CD4-positive, alpha-beta memory T cell (primary cell): ENCODE results near the gene DNAJB9. TPM values are rescaled to one million over a fixed set of nuclear protein-coding genes. Genes with fewer than 3 reads are reported as not detected.

Source experiments
- CTCF ChIA-PET: fragments of 350-600 bp; sonication (Branson Sonifier 250); formaldehyde crosslinking; loops from one replicate; lab custom pipeline; 2021; ENCODE audit warnings: inconsistent platforms; ENCODE audit not compliant: partially characterized antibody; lab: Charles Lee
- POLR2A ChIA-PET: fragments of 350-600 bp; sonication (Branson Sonifier 250); formaldehyde crosslinking; loops from one replicate; lab custom pipeline; 2021; ENCODE audit not compliant: partially characterized antibody; lab: Charles Lee
- DNase-seq, 5 donors: peaks; one replicate each; pipeline versions ENCODE4 v3.0.0 to v3.0.0-alpha.2; 2020 to 2022; ENCODE audit warnings: mixed read lengths in 1 of 5
- H3K27ac ChIP-seq: one replicate; pipeline ENCODE4 v1.7.0; 2013; ENCODE audit warnings: low read depth, low read length
- H3K27me3 ChIP-seq: 2 replicates; pipeline ENCODE4 v1.7.0; 2013; ENCODE audit warnings: mild to moderate bottlenecking, low read length, moderate library complexity; ENCODE audit not compliant: insufficient read depth
- H3K36me3 ChIP-seq: 2 replicates; pipeline ENCODE4 v1.7.0; 2013; ENCODE audit warnings: mild to moderate bottlenecking, low read length, moderate library complexity; ENCODE audit not compliant: insufficient read depth
- H3K4me1 ChIP-seq: 2 replicates; pipeline ENCODE4 v1.7.0; 2013; ENCODE audit warnings: mild to moderate bottlenecking, low read length, moderate library complexity; ENCODE audit not compliant: insufficient read depth
- H3K4me3 ChIP-seq, 2 donors: one replicate each; pipeline ENCODE4 v1.7.0; 2013; ENCODE audit warnings: low read length in 2 of 2, mild to moderate bottlenecking in 1 of 2
- H3K9me3 ChIP-seq, 2 donors: one replicate each; pipeline ENCODE4 v1.7.0; 2013; ENCODE audit warnings: low read length in 2 of 2, control low read depth in 1 of 2; ENCODE audit not compliant: control insufficient read depth in 1 of 2
- H3K27ac Mint-ChIP-seq, 7 donors: one replicate each; pipeline ENCODE4 v1.8.0; 2020 to 2021; ENCODE audit warnings: mixed read lengths in 7 of 7, mild to moderate bottlenecking in 6 of 7, inconsistent platforms in 3 of 7, moderate library complexity in 3 of 7
- H3K27me3 Mint-ChIP-seq, 2 donors: one replicate each; pipeline ENCODE4 v1.8.0; 2020 to 2021; ENCODE audit warnings: mixed read lengths in 2 of 2
- H3K36me3 Mint-ChIP-seq, 2 donors: one replicate each; pipeline ENCODE4 v1.8.0; 2020 to 2021; ENCODE audit warnings: mixed read lengths in 2 of 2, inconsistent platforms in 1 of 2, mild to moderate bottlenecking in 1 of 2
- H3K4me1 Mint-ChIP-seq, 4 donors: one replicate each; pipeline ENCODE4 v1.8.0; 2020 to 2021; ENCODE audit warnings: mixed read lengths in 4 of 4, mild to moderate bottlenecking in 1 of 4
- H3K4me3 Mint-ChIP-seq, 8 donors: one replicate each; pipeline ENCODE4 v1.8.0; 2020 to 2021; ENCODE audit warnings: mixed read lengths in 8 of 8, mild to moderate bottlenecking in 7 of 8, moderate library complexity in 6 of 8, inconsistent platforms in 3 of 8
- H3K9me3 Mint-ChIP-seq, 8 donors: one replicate each; pipeline ENCODE4 v1.8.0; 2020 to 2021; ENCODE audit warnings: mixed read lengths in 8 of 8, mild to moderate bottlenecking in 5 of 8, inconsistent platforms in 3 of 8, moderate library complexity in 1 of 8
- intact Hi-C: fragments of 100-400 bp; cut with micrococcal nuclease; formaldehyde crosslinking; loops from one replicate; pipeline ENCODE4 v1.15.1; 2023
- polyA plus RNA-seq, 2 donors: library from polyadenylated mRNA; unstranded; fragments of 300-500 nt; fragmentation: Illumina TruSeq; gene quantifications; one replicate each; pipeline ENCODE4 v1.2.3, GENCODE V29; 2021
- total RNA-seq, 2 experiments: library from RNA; stranded (reverse); gene quantifications; one replicate each; pipeline ENCODE4 v1.2.3, GENCODE V29; 2021

DNAJB9 gene
- total and polyA plus RNA-seq, 4 experiments from 2014 or later = 30.2 to 138 (median 46.4) TPM

DNA sequence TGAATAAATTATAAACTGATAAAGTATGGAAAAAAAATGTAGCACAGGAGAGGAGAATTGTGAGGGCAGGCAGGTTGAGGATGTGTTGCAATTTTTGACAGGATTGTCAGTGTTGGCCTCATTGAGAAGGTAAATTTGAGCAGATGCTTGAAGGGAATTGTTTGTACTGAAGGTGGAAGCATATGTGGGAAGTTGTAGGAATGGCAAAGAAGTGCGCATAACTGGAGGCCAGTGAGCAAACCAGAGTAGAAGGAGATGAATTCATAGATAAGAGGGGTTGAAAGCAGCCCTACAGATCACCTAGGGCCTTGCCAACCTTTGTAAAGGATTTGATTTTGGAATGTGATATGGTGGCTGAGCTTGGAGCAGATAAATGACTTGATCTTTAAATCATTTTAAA lies 6.4 kb downstream of the DNAJB9 start:
- peak overlapping the region in 1 of 7 donors; percentile 11 for H3K27ac Mint-ChIP-seq
- CTCF ChIA-PET = interaction anchor here (2.0 kb wide), 1 partner anchor 49 kb away, joined by 4 read pairs; the partner anchor contains the start of gene PNPLA8

GRCh38 chr7:108578937-108579336 lies 9.3 kb downstream of the DNAJB9 start:
- CTCF ChIA-PET = no interaction called here
- H3K4me1 Mint-ChIP-seq = peaks cover 4 to 29% (median 17%) of the 10 kb centered on the region in 4 donors
- peaks cover 0 to 2% (median 0%) of the 10 kb centered on the region in 8 donors for H3K9me3 Mint-ChIP-seq
- peaks cover 40 to 47% of the 10 kb centered on the region in 2 donors for H3K36me3 Mint-ChIP-seq
- intact Hi-C loops = no loop called here
- H3K4me3 ChIP-seq = no peak overlapping the region
- H3K4me1 ChIP-seq = peaks cover 2% of the 10 kb centered on the region
- H3K27me3 Mint-ChIP-seq = no peaks in the 10 kb centered on the region
- no peak overlapping the region for H3K27ac ChIP-seq
- H3K4me3 Mint-ChIP-seq = no peak overlapping the region
- DNase-seq = no peak
- peaks cover 5% of the 10 kb centered on the region for H3K36me3 ChIP-seq
- H3K9me3 ChIP-seq = no peaks in the 10 kb centered on the region
- no peak overlapping the region for H3K27ac Mint-ChIP-seq
- POLR2A ChIA-PET = interaction anchor here (2.1 kb wide), 1 partner anchor 9 kb away, joined by 8 read pairs; the partner anchor contains the start of genes DNAJB9 and THAP5
- H3K27me3 ChIP-seq = no peaks in the 10 kb centered on the region

More for the DNA sequence above, 6.4 kb downstream of the DNAJB9 start:
- POLR2A ChIA-PET = no interaction called here
- H3K4me1 ChIP-seq = peaks cover 27% of the 10 kb centered on the region
- Mint-ChIP-seq H3K9me3 (peaks cover 0 to 2% (median 0%) of the 10 kb centered on the region in 8 donors), H3K27me3 (no peaks in the 10 kb centered on the region), H3K4me3 (no peak overlapping the region), H3K4me1 (peaks cover 15 to 49% (median 35%) of the 10 kb centered on the region in 4 donors), H3K36me3 (peaks cover 55 to 67% of the 10 kb centered on the region in 2 donors)
- no peak overlapping the region for H3K27ac ChIP-seq
- no peaks in the 10 kb centered on the region for H3K9me3 ChIP-seq
- no peak for DNase-seq
- intact Hi-C loops = no loop called here
- H3K36me3 ChIP-seq = peaks cover 18% of the 10 kb centered on the region
- H3K27me3 ChIP-seq = no peaks in the 10 kb centered on the region
- H3K4me3 ChIP-seq = no peak overlapping the region

DNA sequence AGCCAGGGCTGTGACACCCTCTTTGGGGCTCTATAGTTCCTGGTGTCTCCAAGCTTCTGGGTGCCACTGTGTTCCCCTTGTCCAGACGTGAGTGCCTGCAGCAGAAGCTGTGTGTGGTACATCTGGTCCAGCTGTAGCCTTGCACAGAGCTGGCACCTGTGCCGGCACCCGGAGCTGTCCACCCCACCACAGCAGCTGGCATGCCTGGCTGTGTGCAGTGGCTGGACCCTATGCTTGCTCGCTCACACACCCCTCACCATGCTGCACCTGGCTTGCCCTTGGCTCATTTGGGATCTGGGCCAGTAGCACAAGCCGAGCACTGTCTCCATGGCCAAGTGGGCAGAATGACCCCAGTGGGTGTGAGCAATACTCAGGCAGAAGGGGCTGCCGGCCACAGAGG lies 10.6 kb downstream of the DNAJB9 start:
- ChIA-PET CTCF (no interaction called here), POLR2A (interaction anchor here (2.1 kb wide), 1 partner anchor 10 kb away, joined by 8 read pairs; the partner anchor contains the start of genes DNAJB9 and THAP5)
- DNase-seq = no peak
- Histone ChIP-seq H3K27me3 (no peaks in the 10 kb centered on the region), H3K4me1 (no peaks in the 10 kb centered on the region), H3K27ac (no peak overlapping the region), H3K36me3 (no peaks in the 10 kb centered on the region), H3K4me3 (no peak overlapping the region), H3K9me3 (no peaks in the 10 kb centered on the region)
- Mint-ChIP-seq H3K27ac (no peak overlapping the region), H3K4me1 (peaks cover 2 to 18% (median 8%) of the 10 kb centered on the region in 4 donors), H3K27me3 (no peaks in the 10 kb centered on the region), H3K4me3 (no peak overlapping the region), H3K9me3 (peaks cover 0 to 2% (median 0%) of the 10 kb centered on the region in 8 donors), H3K36me3 (peaks cover 35 to 38% of the 10 kb centered on the region in 2 donors)
- intact Hi-C loops = no loop called here

DNA sequence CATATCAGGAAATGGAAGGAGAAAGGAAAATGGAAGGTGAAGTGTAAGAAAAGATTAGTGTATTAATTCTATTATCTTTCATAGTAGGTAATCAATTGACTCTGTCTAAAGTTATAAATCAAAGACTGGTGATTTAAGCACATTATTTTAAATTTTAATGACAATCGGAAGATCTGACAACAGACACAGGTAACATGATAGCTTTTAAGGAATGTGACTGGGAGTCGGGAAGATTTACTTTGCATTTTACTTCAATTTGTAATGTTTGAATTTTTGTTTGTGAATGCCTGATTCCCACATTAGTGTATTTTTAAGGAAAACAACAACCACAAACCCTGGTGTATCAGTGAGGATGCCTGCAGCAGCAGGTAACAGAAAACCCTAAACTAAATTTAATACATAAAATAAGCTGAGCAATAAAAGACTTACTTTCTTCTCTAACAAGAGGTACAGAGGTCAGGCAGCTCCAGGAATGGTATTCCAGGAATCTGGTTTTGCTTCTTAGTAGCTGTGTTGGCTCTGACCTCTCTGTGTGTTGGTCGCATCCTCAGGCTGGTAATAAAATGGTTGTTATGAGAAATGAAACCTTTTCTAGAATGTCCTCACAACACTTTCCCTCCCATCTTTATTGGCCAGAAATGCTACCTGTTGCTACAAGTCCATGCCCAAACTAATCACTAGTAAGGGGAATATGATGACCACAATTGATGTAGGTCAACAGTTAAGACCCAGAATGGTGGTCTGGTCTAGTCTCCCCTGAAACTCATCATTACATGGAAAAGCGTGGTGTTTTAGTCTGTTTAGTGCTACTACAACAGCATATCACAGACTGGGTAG lies 12.2 kb downstream of the DNAJB9 start:
- Mint-ChIP-seq H3K36me3 (peaks cover 21 to 24% of the 10 kb centered on the region in 2 donors), H3K27me3 (no peaks in the 10 kb centered on the region), H3K4me3 (no peak overlapping the region), H3K4me1 (peaks cover 0 to 6% (median 1%) of the 10 kb centered on the region in 4 donors), H3K9me3 (peaks cover 0 to under 1% (median 0%) of the 10 kb centered on the region in 8 donors), H3K27ac (no peak overlapping the region)
- Histone ChIP-seq H3K27me3 (no peaks in the 10 kb centered on the region), H3K36me3 (no peaks in the 10 kb centered on the region), H3K9me3 (no peaks in the 10 kb centered on the region), H3K4me3 (no peak overlapping the region), H3K4me1 (no peaks in the 10 kb centered on the region), H3K27ac (no peak overlapping the region)
- intact Hi-C loops = no loop called here
- ChIA-PET POLR2A (no interaction called here), CTCF (no interaction called here)
- DNase-seq = no peak

DNA sequence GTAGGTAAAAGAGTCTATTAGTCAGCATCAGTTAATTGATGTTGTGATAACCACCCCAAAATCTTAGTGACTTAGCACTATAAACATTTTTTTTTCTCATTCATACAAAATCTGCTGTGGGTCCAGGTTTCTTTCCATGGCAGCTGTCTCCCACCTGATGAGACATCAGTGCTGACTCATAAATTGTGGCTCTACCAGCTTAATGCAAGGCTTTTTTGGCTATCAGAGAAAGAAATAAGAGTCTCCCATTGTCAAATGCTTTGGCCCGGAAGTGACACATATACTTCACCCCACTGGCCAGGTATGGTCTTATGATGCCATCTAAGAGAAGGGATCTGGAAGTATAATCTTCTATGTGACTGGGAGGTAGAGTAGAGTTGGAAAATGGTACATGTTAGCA lies 14.5 kb downstream of the DNAJB9 start:
- Mint-ChIP-seq H3K4me3 (no peak overlapping the region), H3K4me1 (no peaks in the 10 kb centered on the region), H3K36me3 (peaks cover 4 to 7% of the 10 kb centered on the region in 2 donors), H3K27me3 (no peaks in the 10 kb centered on the region), H3K9me3 (no peaks in the 10 kb centered on the region), H3K27ac (no peak overlapping the region)
- H3K27ac ChIP-seq = no peak overlapping the region
- CTCF ChIA-PET = no interaction called here
- POLR2A ChIA-PET = no interaction called here
- H3K36me3 ChIP-seq = no peaks in the 10 kb centered on the region
- no peaks in the 10 kb centered on the region for H3K4me1 ChIP-seq
- no peaks in the 10 kb centered on the region for H3K9me3 ChIP-seq
- H3K27me3 ChIP-seq = no peaks in the 10 kb centered on the region
- H3K4me3 ChIP-seq = no peak overlapping the region
- no peak for DNase-seq
- intact Hi-C loops = no loop called here

GRCh38 chr7:108585843-108586242 lies 16.2 kb downstream of the DNAJB9 start:
- Histone ChIP-seq H3K36me3 (no peaks in the 10 kb centered on the region), H3K9me3 (no peaks in the 10 kb centered on the region), H3K4me3 (no peak overlapping the region), H3K27ac (no peak overlapping the region), H3K4me1 (no peaks in the 10 kb centered on the region), H3K27me3 (no peaks in the 10 kb centered on the region)
- Mint-ChIP-seq H3K4me1 (no peaks in the 10 kb centered on the region), H3K4me3 (no peak overlapping the region), H3K27ac (peak overlapping the region in 1 of 7 donors; percentile 4), H3K27me3 (no peaks in the 10 kb centered on the region), H3K9me3 (no peaks in the 10 kb centered on the region), H3K36me3 (no peaks in the 10 kb centered on the region)
- CTCF ChIA-PET = no interaction called here
- DNase-seq = no peak
- intact Hi-C loops = no loop called here
- POLR2A ChIA-PET = no interaction called here

- ChIA-PET CTCF (no interaction called here), POLR2A (no interaction called here)
- Histone ChIP-seq H3K4me1 (no peaks in the 10 kb centered on the region), H3K36me3 (no peaks in the 10 kb centered on the region), H3K27me3 (no peaks in the 10 kb centered on the region), H3K4me3 (no peak overlapping the region), H3K27ac (no peak overlapping the region), H3K9me3 (no peaks in the 10 kb centered on the region)
- intact Hi-C loops = no loop called here
- Mint-ChIP-seq H3K4me1 (no peaks in the 10 kb centered on the region), H3K9me3 (no peaks in the 10 kb centered on the region), H3K4me3 (no peak overlapping the region), H3K27me3 (no peaks in the 10 kb centered on the region), H3K27ac (no peak overlapping the region), H3K36me3 (no peaks in the 10 kb centered on the region)
- DNase-seq = no peak
Observed at GRCh38 chr7:108586274-108586710, 16.6 kb downstream of the DNAJB9 start.
